Right cardiac atrium (tissue), 5 donors: ENCODE results near the gene SEZ6L. TPM values are rescaled to one million over a fixed set of nuclear protein-coding genes. Genes with fewer than 3 reads are reported as not detected.

ENCODE experiments used
- ATAC-seq, 2 donors: fragments of 200-7000 bp; cut with Tn5 transposase; one replicate each; pipeline versions ENCODE4 v1.8.0 to v1.9.1; 2020; ENCODE audit warnings: moderate library complexity in 2 of 2, mild to moderate bottlenecking in 1 of 2
- DNase-seq, 3 donors: peaks; one replicate each; pipeline ENCODE4 v3.0.0-alpha.2; 2020
- H3K27ac ChIP-seq: one replicate; pipeline ENCODE4 v1.5.1; 2013; ENCODE audit warnings: mild to moderate bottlenecking, low read length, control low read depth, moderate library complexity
- H3K27me3 ChIP-seq: one replicate; pipeline ENCODE4 v1.6.1; 2013; ENCODE audit not compliant: control insufficient read depth, insufficient read depth
- H3K4me1 ChIP-seq: one replicate; pipeline ENCODE4 v1.6.1; 2013; ENCODE audit warnings: low read length; ENCODE audit not compliant: control insufficient read depth, insufficient read depth
- H3K4me3 ChIP-seq: one replicate; pipeline ENCODE4 v1.5.1; 2013; ENCODE audit warnings: low read length, control low read depth
- H3K9me3 ChIP-seq: one replicate; pipeline ENCODE4 v1.6.1; 2013; ENCODE audit warnings: low read length; ENCODE audit not compliant: control insufficient read depth
- WGBS: extraction: QIAGEN DNeasy Blood & Tissue Kit; methylation state at CpG from one replicate; pipeline ENCODE4 v1.1.7; 2013; 5-methylcytosine and 5-hydroxymethylcytosine counted together
- intact Hi-C, 4 donors: fragments of 100-400 bp; cut with DNase I; formaldehyde crosslinking; loops; one replicate each; pipeline versions ENCODE4 v1.11.0 to v1.14.0; 2022 to 2023
- polyA plus RNA-seq: library from polyadenylated mRNA; stranded (reverse); fragments of 200-250 nt; gene quantifications from one replicate; pipeline ENCODE4 v1.2.3, GENCODE V29; 2013
- total RNA-seq, 4 donors: library from RNA; stranded (reverse); fragmentation: NEBNext Ultra II Directional; extraction: Animal tissue kit (Norgen Biotek cat#: 25700); gene quantifications; one replicate each; pipeline ENCODE4 v1.2.1, GENCODE V29; 2021
- donor health status: healthy with polysubstance abuse.
- donor health status: DM: no; HTN: yes; CAD: no.
- donor health status: DM: no; HTN: no; CAD: no.
- donor health status: DM: no; HTN: yes; CAD: no; lungs with severe emphysema.
- donor health status: DM: yes; HTN: yes; CAD: no.

Gene SEZ6L
- total and polyA plus RNA-seq, 5 donors: 0.11 to 0.40 (median 0.26) TPM

DNA sequence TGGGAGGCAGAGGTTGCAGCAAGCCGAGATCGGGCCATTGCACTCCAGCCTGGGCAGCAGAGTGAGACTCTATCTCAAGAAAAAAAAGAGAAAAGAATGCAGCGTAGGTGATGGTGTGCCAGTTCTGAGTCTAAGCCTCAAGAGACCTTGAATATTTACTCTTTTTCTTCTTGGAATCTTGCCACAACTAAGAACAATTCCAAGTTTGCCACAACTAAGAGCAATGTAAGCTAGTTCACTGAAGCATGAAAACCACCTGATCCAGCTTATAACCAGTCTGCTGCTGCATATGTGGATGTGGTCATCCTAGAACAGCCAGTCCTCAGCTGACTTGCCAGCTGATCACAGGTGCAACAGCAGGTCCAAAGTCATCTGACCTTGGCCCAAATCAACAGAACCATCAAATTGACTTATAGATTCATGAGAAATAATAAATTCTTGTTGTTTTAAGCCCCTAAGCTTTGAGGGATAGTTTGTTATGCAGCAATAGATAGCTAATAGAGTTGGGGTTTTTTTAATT is 25.4 kb upstream of the SEZ6L start:
- Histone ChIP-seq H3K27ac (no peak overlapping the region), H3K4me3 (no peak overlapping the region), H3K9me3 (no peaks in the 10 kb centered on the region), H3K4me1 (no peaks in the 10 kb centered on the region), H3K27me3 (no peaks in the 10 kb centered on the region)
- ATAC-seq (no peak), DNase-seq (no peak)
- intact Hi-C loops: no loop called here
- 82% methylated on average over 3 of the region's 3 CpGs for whole genome bisulfite sequencing

GRCh38 chr22:26159886-26160285 is 9.4 kb upstream of the SEZ6L start:
- Histone ChIP-seq H3K4me1 (no peaks in the 10 kb centered on the region), H3K27me3 (peaks cover 2% of the 10 kb centered on the region), H3K4me3 (no peak overlapping the region), H3K27ac (no peak overlapping the region), H3K9me3 (no peaks in the 10 kb centered on the region)
- DNase-seq (no peak), ATAC-seq (no peak)
- intact Hi-C loops: no loop called here

DNA sequence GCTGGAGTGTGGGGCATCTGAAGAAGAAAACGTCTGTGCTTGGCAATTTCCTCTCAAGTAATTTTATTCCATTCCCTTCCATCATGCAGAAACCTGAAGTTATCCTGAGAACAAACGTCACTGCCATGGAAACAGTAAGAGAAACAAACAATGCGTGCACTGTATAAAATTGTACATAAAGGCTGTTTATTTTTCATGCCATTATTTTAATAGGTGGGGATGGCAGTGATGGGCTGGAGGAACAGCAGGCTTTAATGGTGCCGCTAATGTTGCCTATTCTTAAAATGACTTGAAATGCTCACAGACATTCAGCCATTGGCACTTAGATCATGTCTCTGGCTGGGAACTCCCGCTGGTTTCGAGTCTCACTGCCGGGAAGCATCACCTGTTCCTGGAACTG is 7.5 kb upstream of the SEZ6L start:
- peaks cover 2% of the 10 kb centered on the region for H3K27me3 ChIP-seq
- ATAC-seq (no peak), DNase-seq (no peak)
- H3K9me3 ChIP-seq: no peaks in the 10 kb centered on the region
- no peaks in the 10 kb centered on the region for H3K4me1 ChIP-seq
- H3K4me3 ChIP-seq: no peak overlapping the region
- intact Hi-C loops: no loop called here
- 62% methylated on average over 7 of the region's 7 CpGs for WGBS
- no peak overlapping the region for H3K27ac ChIP-seq

- intact Hi-C loops: no loop called here
- WGBS: 75% methylated on average over 4 of the region's 4 CpGs
- no peak for ATAC-seq
- peak in 1 of 3 donors; percentile 55 for DNase-seq
- H3K27ac ChIP-seq: no peak overlapping the region
- no peaks in the 10 kb centered on the region for H3K9me3 ChIP-seq
- H3K4me1 ChIP-seq: no peaks in the 10 kb centered on the region
- peaks cover 2% of the 10 kb centered on the region for H3K27me3 ChIP-seq
- no peak overlapping the region for H3K4me3 ChIP-seq
Measured at GRCh38 chr22:26162926-26163325, 6.3 kb upstream of the SEZ6L start.

GRCh38 chr22:26164174-26164573 is 5.1 kb upstream of the SEZ6L start:
- intact Hi-C loops: no loop called here
- no peak for DNase-seq
- ATAC-seq: no peak
- H3K27me3 ChIP-seq: no peaks in the 10 kb centered on the region
- no peak overlapping the region for H3K4me3 ChIP-seq
- H3K4me1 ChIP-seq: peaks cover 3% of the 10 kb centered on the region
- no peaks in the 10 kb centered on the region for H3K9me3 ChIP-seq
- WGBS: 67% methylated on average over 8 of the region's 8 CpGs
- H3K27ac ChIP-seq: no peak overlapping the region

- Histone ChIP-seq H3K27ac (no peak overlapping the region), H3K4me1 (peaks cover 3% of the 10 kb centered on the region), H3K27me3 (no peaks in the 10 kb centered on the region), H3K9me3 (no peaks in the 10 kb centered on the region), H3K4me3 (no peak overlapping the region)
- ATAC-seq (peak in 1 of 2 donors; percentile 15), DNase-seq (no peak)
- 40% methylated on average over 9 of the region's 9 CpGs for WGBS
- intact Hi-C loops: no loop called here
Measured at GRCh38 chr22:26168330-26168851, 871 bp upstream of the SEZ6L start.

- WGBS: 3% methylated on average over 15 of the region's 15 CpGs
- H3K27ac ChIP-seq: no peak overlapping the region
- intact Hi-C loops: no loop called here
Measured at GRCh38 chr22:26168939-26169314, 335 bp upstream of the SEZ6L start.

GRCh38 chr22:26170112-26170492 is 840 bp downstream of the SEZ6L start:
- no peaks in the 10 kb centered on the region for H3K9me3 ChIP-seq
- H3K27ac ChIP-seq: no peak overlapping the region
- no peak for ATAC-seq
- H3K27me3 ChIP-seq: no peaks in the 10 kb centered on the region
- WGBS: 2% methylated on average over 11 of the region's 11 CpGs
- peaks cover 3% of the 10 kb centered on the region for H3K4me1 ChIP-seq
- no peak for DNase-seq
- H3K4me3 ChIP-seq: peak overlapping the region; percentile 61
- intact Hi-C loops: loop anchor here in 2 of 4 donors (5.0 to 10.0 kb wide), 2 partner anchors 65 to 162 kb away; no protein-coding TSS in a partner anchor

More at GRCh38 chr22:26168939-26169314, 335 bp upstream of the SEZ6L start:
- DNase-seq (peak in 2 of 3 donors; percentile 54 to 64), ATAC-seq (peak; percentile 47 to 55)
- H3K4me3 ChIP-seq: peak overlapping the region; percentile 61
- H3K9me3 ChIP-seq: no peaks in the 10 kb centered on the region
- H3K27me3 ChIP-seq: no peaks in the 10 kb centered on the region
- H3K4me1 ChIP-seq: peaks cover 3% of the 10 kb centered on the region

DNA sequence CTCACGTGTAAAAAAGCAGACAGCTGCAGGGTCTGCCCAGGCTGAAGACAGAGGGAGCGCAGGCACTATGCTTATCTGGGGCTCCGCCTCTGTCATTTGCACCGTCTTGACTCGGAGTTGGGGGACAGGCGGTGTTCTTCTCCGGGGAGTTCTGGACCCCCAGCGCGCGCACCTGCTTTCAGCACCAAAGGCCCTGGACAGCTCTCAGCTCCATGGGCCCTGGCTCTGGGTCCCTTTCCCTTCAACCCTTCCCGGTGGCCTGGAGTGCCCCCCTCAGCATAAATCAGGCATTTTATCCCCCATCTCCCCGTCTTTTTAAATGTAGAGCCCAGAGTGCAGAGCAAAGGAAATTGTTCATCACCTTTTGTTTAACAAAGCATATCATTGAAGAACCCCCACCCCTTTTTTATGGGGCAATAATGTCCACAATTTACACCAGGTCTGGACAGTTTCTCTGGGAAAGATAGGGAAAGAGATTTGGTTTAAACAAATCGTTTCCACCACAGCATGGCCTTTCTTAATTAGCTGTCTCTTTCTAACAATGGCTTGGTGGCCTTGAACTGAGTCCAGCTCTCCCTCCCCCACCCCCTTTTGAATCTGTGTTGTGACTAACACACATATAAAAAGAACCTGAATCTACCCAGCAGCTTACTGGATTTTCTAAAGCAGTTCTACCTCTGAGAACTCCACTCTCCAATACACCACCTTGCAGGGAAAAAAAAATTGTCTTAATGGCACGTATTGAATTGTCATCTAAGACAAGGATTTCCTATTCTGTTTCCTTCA is 1.7 kb downstream of the SEZ6L start:
- Histone ChIP-seq H3K27me3 (no peaks in the 10 kb centered on the region), H3K9me3 (no peaks in the 10 kb centered on the region), H3K4me3 (no peak overlapping the region), H3K4me1 (peaks cover 3% of the 10 kb centered on the region), H3K27ac (no peak overlapping the region)
- 9% methylated on average over 14 of the region's 14 CpGs for WGBS
- DNase-seq: peak in 2 of 3 donors; percentile 41 to 44
- no peak for ATAC-seq
- intact Hi-C loops: loop anchor here in 2 of 4 donors (5.0 to 10.0 kb wide), 2 partner anchors 64 to 161 kb away; no protein-coding TSS in a partner anchor

DNA sequence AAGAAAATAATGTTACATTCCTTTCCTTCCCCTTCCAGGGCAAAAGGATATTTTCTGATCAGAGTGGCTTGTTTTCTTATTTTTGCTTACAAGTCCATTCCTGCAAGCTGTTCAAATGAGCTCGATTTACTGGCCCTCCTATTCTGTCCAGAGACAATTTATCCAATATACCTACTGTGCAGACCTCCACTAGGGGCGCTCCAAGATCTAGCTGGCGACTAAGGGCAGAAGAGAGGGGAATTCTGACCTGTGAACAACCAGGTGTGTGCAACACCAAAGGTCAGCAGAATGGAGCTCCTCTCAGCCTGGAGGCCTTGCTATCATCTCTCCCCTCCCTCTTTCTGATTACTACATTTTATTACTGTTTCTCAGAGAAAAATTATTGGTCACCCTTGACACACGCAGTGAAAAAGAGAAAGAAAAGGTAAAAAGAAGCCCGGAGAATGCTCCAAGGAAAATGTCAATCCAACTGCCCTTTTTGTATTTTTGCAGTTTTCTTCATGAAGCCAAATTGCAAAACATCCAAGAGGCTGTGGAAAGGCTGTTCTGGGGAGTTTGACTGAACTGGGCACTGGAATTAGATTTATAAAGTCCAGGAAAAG is 3.2 kb downstream of the SEZ6L start:
- H3K4me1 ChIP-seq: peaks cover 3% of the 10 kb centered on the region
- no peaks in the 10 kb centered on the region for H3K9me3 ChIP-seq
- DNase-seq: peak in 2 of 3 donors; percentile 16 to 38
- intact Hi-C loops: loop anchor here in 2 of 4 donors (5.0 to 10.0 kb wide), 2 partner anchors 62 to 160 kb away; no protein-coding TSS in a partner anchor
- 40% methylated on average over 5 of the region's 5 CpGs for WGBS
- ATAC-seq: no peak
- no peak overlapping the region for H3K27ac ChIP-seq
- H3K4me3 ChIP-seq: no peak overlapping the region
- no peaks in the 10 kb centered on the region for H3K27me3 ChIP-seq

- no peak overlapping the region for H3K27ac ChIP-seq
- no peaks in the 10 kb centered on the region for H3K4me1 ChIP-seq
- no peak overlapping the region for H3K4me3 ChIP-seq
- WGBS: 18% methylated on average over 12 of the region's 12 CpGs
- ATAC-seq (no peak), DNase-seq (no peak)
- H3K9me3 ChIP-seq: no peaks in the 10 kb centered on the region
- intact Hi-C loops: loop anchor here in 2 of 4 donors (5.0 to 10.0 kb wide), 2 partner anchors 61 to 158 kb away; no protein-coding TSS in a partner anchor
- H3K27me3 ChIP-seq: no peaks in the 10 kb centered on the region
Measured at GRCh38 chr22:26174280-26174679, 5.0 kb downstream of the SEZ6L start.
